Osteoblast (primary cell): ENCODE data around the gene GK2. TPM values are rescaled to one million over a fixed set of nuclear protein-coding genes. Genes with fewer than 3 reads are reported as not detected.

Experiments
- DNase-seq: peaks from one replicate; pipeline ENCODE4 v3.0.0; 2011; ENCODE audit warnings: low spot score, mixed read lengths; ENCODE audit not compliant: insufficient read length; ENCODE audit errors: missing footprints
- H2AFZ ChIP-seq: 2 replicates; pipeline ENCODE4 v1.6.0; 2011; ENCODE audit warnings: mild to moderate bottlenecking, low read length
- H3K27ac ChIP-seq: 2 replicates; pipeline ENCODE4 v1.5.1; 2011; ENCODE audit warnings: mild to moderate bottlenecking, low read depth, low read length, moderate library complexity
- H3K27me3 ChIP-seq: 2 replicates; pipeline ENCODE4 v1.6.0; 2012; ENCODE audit warnings: mild to moderate bottlenecking, control low read depth, inconsistent platforms, low read length, moderate library complexity; ENCODE audit not compliant: insufficient read depth
- H3K36me3 ChIP-seq: 2 replicates; pipeline ENCODE4 v1.5.1; 2011; ENCODE audit warnings: mild to moderate bottlenecking, low read length, control low read depth, moderate library complexity; ENCODE audit not compliant: insufficient read depth
- H3K4me1 ChIP-seq: 2 replicates; pipeline ENCODE4 v1.5.1; 2011; ENCODE audit warnings: mild to moderate bottlenecking, low read length, control low read depth, moderate library complexity; ENCODE audit not compliant: insufficient read depth
- H3K4me2 ChIP-seq: 2 replicates; pipeline ENCODE4 v1.6.0; 2011; ENCODE audit warnings: mild to moderate bottlenecking, low read length; ENCODE audit not compliant: insufficient read depth
- H3K4me3 ChIP-seq: fragments of 200-600 bp; sonication (generic); 3 replicates; pipeline ENCODE4 v1.5.1; 2012; ENCODE audit warnings: mild to moderate bottlenecking, low read length, inconsistent platforms; ENCODE audit not compliant: insufficient read depth
- H3K79me2 ChIP-seq: 2 replicates; pipeline ENCODE4 v1.6.0; 2012; ENCODE audit warnings: mild to moderate bottlenecking, low read length, control low read depth, inconsistent platforms; ENCODE audit not compliant: insufficient read depth
- H3K9me3 ChIP-seq: 2 replicates; pipeline ENCODE4 v1.5.1; 2011; ENCODE audit warnings: low read depth, low read length, control low read depth
- H4K20me1 ChIP-seq: 2 replicates; pipeline ENCODE4 v1.6.0; 2012; ENCODE audit warnings: mild to moderate bottlenecking, low read length, control low read depth; ENCODE audit not compliant: insufficient read depth
- CTCF ChIP-seq: IDR thresholded peaks from 2 replicates; pipeline ENCODE4 v1.5.1; 2011; ENCODE audit warnings: mild to moderate bottlenecking, low read depth, low read length, moderate library complexity; ENCODE audit errors: extremely low read depth
- total RNA-seq: library from RNA; depleted of rRNA; stranded (reverse); fragments of >200 nt; gene quantifications from 2 replicates; pipeline ENCODE4 v1.2.3, GENCODE V29; 2012

Gene GK2
- total RNA-seq, 1 donor: not detected

- H4K20me1 ChIP-seq: no peaks in the 10 kb centered on the region
- no peak overlapping the region for H2AFZ ChIP-seq
- no peaks in the 10 kb centered on the region for H3K79me2 ChIP-seq
- H3K27ac ChIP-seq: no peak overlapping the region
- no peaks in the 10 kb centered on the region for H3K9me3 ChIP-seq
- H3K36me3 ChIP-seq: no peaks in the 10 kb centered on the region
- H3K4me3 ChIP-seq: no peak overlapping the region
- H3K4me1 ChIP-seq: no peaks in the 10 kb centered on the region
- no peaks in the 10 kb centered on the region for H3K27me3 ChIP-seq
- no peak overlapping the region for H3K4me2 ChIP-seq
- TF ChIP-seq CTCF: no peak
- DNase-seq: no peak
Measured at GRCh38 chr4:79364061-79364460, 44.0 kb downstream of the GK2 start.

GRCh38 chr4:79362626-79363025, 45.4 kb downstream of the GK2 start:
- no peak for TF ChIP-seq CTCF
- Histone ChIP-seq H3K9me3 (no peaks in the 10 kb centered on the region), H3K4me1 (no peaks in the 10 kb centered on the region), H4K20me1 (no peaks in the 10 kb centered on the region), H3K4me3 (no peak overlapping the region), H3K4me2 (no peak overlapping the region), H3K79me2 (no peaks in the 10 kb centered on the region), H3K27ac (no peak overlapping the region), H3K36me3 (no peaks in the 10 kb centered on the region), H3K27me3 (no peaks in the 10 kb centered on the region), H2AFZ (no peak overlapping the region)
- no peak for DNase-seq

- no peak for TF ChIP-seq CTCF
- no peak overlapping the region for H3K4me2 ChIP-seq
- H3K4me1 ChIP-seq: no peaks in the 10 kb centered on the region
- H3K36me3 ChIP-seq: no peaks in the 10 kb centered on the region
- no peaks in the 10 kb centered on the region for H3K79me2 ChIP-seq
- no peak for DNase-seq
- H3K27ac ChIP-seq: no peak overlapping the region
- H4K20me1 ChIP-seq: no peaks in the 10 kb centered on the region
- no peaks in the 10 kb centered on the region for H3K27me3 ChIP-seq
- H3K9me3 ChIP-seq: no peaks in the 10 kb centered on the region
- H2AFZ ChIP-seq: no peak overlapping the region
- no peak overlapping the region for H3K4me3 ChIP-seq
Measured at GRCh38 chr4:79360006-79360405, 48.0 kb downstream of the GK2 start.

- no peak for TF ChIP-seq CTCF
- H4K20me1 ChIP-seq: no peaks in the 10 kb centered on the region
- no peak overlapping the region for H3K4me2 ChIP-seq
- H3K79me2 ChIP-seq: no peaks in the 10 kb centered on the region
- H3K4me3 ChIP-seq: no peak overlapping the region
- H3K4me1 ChIP-seq: no peaks in the 10 kb centered on the region
- no peaks in the 10 kb centered on the region for H3K9me3 ChIP-seq
- no peaks in the 10 kb centered on the region for H3K36me3 ChIP-seq
- DNase-seq: no peak
- no peaks in the 10 kb centered on the region for H3K27me3 ChIP-seq
- H3K27ac ChIP-seq: no peak overlapping the region
- H2AFZ ChIP-seq: no peak overlapping the region
Measured at GRCh38 chr4:79358438-79358837, 49.6 kb downstream of the GK2 start.
